Erythroblast (primary cell): Measurements from ENCODE around the gene KRT36.

Source experiments
- GATA1 ChIP-seq: IDR thresholded peaks from 2 replicates; pipeline ENCODE4 v1.6.1; 2011; ENCODE audit warnings: low read depth, mild to moderate bottlenecking, control low read depth, low read length, moderate library complexity
- POLR2A ChIP-seq: IDR thresholded peaks from 2 replicates; pipeline ENCODE4 v1.6.1; 2011; ENCODE audit warnings: mild to moderate bottlenecking, low read length

DNA sequence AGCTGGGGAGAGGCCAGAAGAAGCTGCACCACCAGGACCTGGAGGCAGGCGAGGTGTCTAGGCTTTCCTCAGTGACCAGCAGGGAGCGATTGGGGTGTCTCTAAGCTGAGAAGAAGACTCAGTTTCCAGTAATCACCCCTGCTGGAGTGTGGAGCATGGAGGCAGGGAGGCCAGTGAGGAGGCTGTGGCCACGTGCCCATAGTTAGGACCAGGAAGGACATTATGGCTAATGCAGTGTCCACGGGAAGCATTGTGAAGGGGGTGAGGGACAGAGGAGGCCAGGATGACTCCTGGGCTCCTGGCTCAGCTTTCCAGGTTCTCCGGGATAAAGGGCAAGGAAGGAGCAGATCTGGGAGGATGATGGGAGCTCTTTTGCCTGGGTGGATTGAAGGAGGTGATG, 10.0 kb upstream of the KRT36 start:
- no peak for TF ChIP-seq POLR2A
- no peak for TF ChIP-seq GATA1
